PC-3 (cell line): ENCODE measurements around the gene GTF3C2.

ENCODE experiments used
- CTCF ChIP-seq: fragments of 300-600 bp; sonication (generic); conservative IDR thresholded peaks from 2 replicates; pipeline ENCODE4 v1.5.1; 2017; ENCODE audit warnings: antibody characterized with exemption, low read depth, mild to moderate bottlenecking, low read length
- EZH2 ChIP-seq: fragments of 300-600 bp; sonication (generic); IDR thresholded peaks from one replicate; pipeline ENCODE4 v1.6.1; 2017; ENCODE audit warnings: antibody characterized with exemption, mild to moderate bottlenecking, low read length; ENCODE audit not compliant: unreplicated experiment

GRCh38 chr2:27379836-27380625 is 23.5 kb upstream of the GTF3C2 start:
- TF ChIP-seq EZH2: no peak
- TF ChIP-seq CTCF: no peak
